Activated B cell treated with CpG ODN at 0.5 μM for 24 hours (primary cell): Measurements from ENCODE around the gene IMPDH2. TPM values are rescaled to one million over a fixed set of nuclear protein-coding genes. Genes with fewer than 3 reads are reported as not detected.

Experiments used
- ATAC-seq: fragments of 200-7000 bp; cut with Tn5 transposase; one replicate; pipeline ENCODE4 v1.10.0; 2021; ENCODE audit warnings: low read depth, mild to moderate bottlenecking, moderate library complexity
- CTCF ChIA-PET: fragments of 350-600 bp; sonication (Branson Sonifier 250); formaldehyde crosslinking; loops from one replicate; lab custom pipeline; 2021; ENCODE audit warnings: antibody characterized with exemption; lab: Charles Lee
- POLR2A ChIA-PET: fragments of 350-600 bp; sonication (Branson Sonifier 250); formaldehyde crosslinking; loops from one replicate; lab custom pipeline; 2021; ENCODE audit warnings: antibody characterized with exemption; lab: Charles Lee
- DNase-seq: peaks from one replicate; pipeline ENCODE4 v3.0.0; 2022
- H3K27ac Mint-ChIP-seq: one replicate; pipeline ENCODE4 v1.8.0; 2020; ENCODE audit warnings: mixed read lengths
- H3K27me3 Mint-ChIP-seq: one replicate; pipeline ENCODE4 v1.8.0; 2021; ENCODE audit warnings: mixed read lengths
- H3K36me3 Mint-ChIP-seq: one replicate; pipeline ENCODE4 v1.8.0; 2021; ENCODE audit warnings: low read depth, mixed read lengths
- H3K4me1 Mint-ChIP-seq: one replicate; pipeline ENCODE4 v1.8.0; 2021; ENCODE audit warnings: mixed read lengths
- H3K4me3 Mint-ChIP-seq: one replicate; pipeline ENCODE4 v1.8.0; 2020; ENCODE audit warnings: mild to moderate bottlenecking, mixed read lengths
- H3K9me3 Mint-ChIP-seq: one replicate; pipeline ENCODE4 v1.8.0; 2020; ENCODE audit warnings: mixed read lengths
- CTCF ChIP-seq: fragments of 200-600 bp; IDR thresholded peaks from one replicate; pipeline ENCODE4 v1.8.0; 2022; ENCODE audit warnings: antibody characterized with exemption, mild to moderate bottlenecking
- intact Hi-C: fragments of 100-400 bp; cut with micrococcal nuclease; formaldehyde crosslinking; loops from one replicate; pipeline ENCODE4 v1.15.1; 2024
- total RNA-seq: library from RNA; stranded (reverse); gene quantifications from 2 replicates; pipeline ENCODE4 v1.2.3, GENCODE V29; 2022

IMPDH2 gene
- total RNA-seq, 1 donor from 2014 or later = 387 TPM

GRCh38 chr3:49004352-49005302 is 24.6 kb downstream of the IMPDH2 start:
- intact Hi-C loops = loop anchor here (5.0 kb wide), 3 partner anchors 338 to 668 kb away; partner anchors contain the start of genes APEH, PFKFB4 and USP4
- no peak overlapping the region for H3K27ac Mint-ChIP-seq
- no peaks in the 10 kb centered on the region for H3K9me3 Mint-ChIP-seq
- ATAC-seq (no peak), DNase-seq (no peak)
- H3K4me3 Mint-ChIP-seq = no peak overlapping the region
- peaks cover 12% of the 10 kb centered on the region for H3K36me3 Mint-ChIP-seq
- no peak for TF ChIP-seq CTCF
- POLR2A ChIA-PET = interaction anchor here (0.9 to 9.9 kb wide), 3 partner anchors 13 to 89 kb away, joined by 4 to 372 read pairs (median 58); partner anchors contain the start of genes DALRD3, IMPDH2, NDUFAF3 and P4HTM
- no peaks in the 10 kb centered on the region for H3K27me3 Mint-ChIP-seq
- H3K4me1 Mint-ChIP-seq = peaks cover 21% of the 10 kb centered on the region
- CTCF ChIA-PET = interaction anchor here (0.5 to 2.0 kb wide), 5 partner anchors 12 to 115 kb away, joined by 3 to 5 read pairs (median 3); partner anchors contain the start of genes NDUFAF3 and P4HTM

DNA sequence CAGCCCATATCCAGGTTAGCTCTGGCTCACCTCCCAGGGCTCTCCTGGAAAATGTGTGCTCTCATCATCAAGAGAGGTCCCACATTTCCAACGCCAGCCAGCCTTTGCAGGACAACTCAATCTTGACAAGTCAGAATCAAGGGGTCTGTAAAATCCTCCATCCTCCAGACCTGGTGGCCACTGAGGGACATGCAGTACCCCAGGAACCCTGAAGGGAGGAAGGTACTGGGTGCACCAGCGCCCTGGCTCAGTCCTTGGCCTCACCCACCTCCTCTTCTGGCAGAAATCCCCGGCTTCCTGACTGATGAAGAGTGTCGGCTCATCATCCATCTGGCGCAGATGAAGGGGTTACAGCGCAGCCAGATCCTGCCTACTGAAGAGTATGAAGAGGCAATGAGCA is 28.0 kb downstream of the IMPDH2 start:
- POLR2A ChIA-PET = interaction anchor here (0.7 kb wide), 1 partner anchor 20 kb away, joined by 3 read pairs; no protein-coding TSS in a partner anchor
- H3K4me1 Mint-ChIP-seq = no peaks in the 10 kb centered on the region
- no peak for TF ChIP-seq CTCF

DNA sequence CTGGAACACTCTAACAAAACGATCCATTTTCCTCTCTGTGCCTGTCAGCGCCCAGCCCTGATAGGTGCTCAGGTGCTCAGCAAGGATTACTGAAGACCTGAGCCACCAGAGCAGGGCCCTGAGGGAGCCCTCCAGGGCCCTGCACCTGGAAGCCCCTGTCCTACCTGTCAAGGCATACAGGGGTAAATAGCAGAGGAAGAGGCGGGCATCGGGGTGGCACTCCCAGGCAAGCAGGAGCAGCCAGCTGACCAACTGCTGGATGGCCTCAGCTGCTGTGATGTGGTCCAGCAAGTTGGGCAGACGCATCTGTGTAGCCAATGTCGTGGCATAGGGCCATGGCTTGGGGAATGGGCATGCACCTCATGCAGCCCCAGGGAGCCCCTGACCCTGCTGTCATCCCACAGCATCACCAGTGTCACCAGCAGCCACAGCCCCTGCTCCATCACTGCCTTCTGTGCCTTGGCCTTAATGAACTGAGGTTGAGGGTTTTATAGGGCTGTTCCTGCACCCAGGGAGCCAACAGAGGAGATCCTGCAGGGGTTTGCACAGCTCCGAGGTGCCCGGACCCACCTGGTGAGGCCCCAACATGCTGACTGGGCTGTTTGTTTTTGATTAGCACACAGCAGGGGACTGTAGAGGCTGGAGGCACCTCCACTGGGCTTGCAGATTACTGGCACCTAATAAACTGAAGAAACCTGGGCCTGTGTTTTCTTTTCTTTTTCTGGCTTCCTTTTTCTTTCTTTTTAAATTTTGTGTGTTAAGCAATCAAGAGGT is 29.9 kb downstream of the IMPDH2 start:
- no peak for TF ChIP-seq CTCF
- Mint-ChIP-seq H3K4me1 (no peaks in the 10 kb centered on the region), H3K27ac (no peak overlapping the region), H3K27me3 (no peaks in the 10 kb centered on the region), H3K4me3 (no peak overlapping the region), H3K36me3 (peaks cover 12% of the 10 kb centered on the region), H3K9me3 (no peaks in the 10 kb centered on the region)
- ChIA-PET POLR2A (no interaction called here), CTCF (no interaction called here)
- intact Hi-C loops = no loop called here
- DNase-seq (no peak), ATAC-seq (no peak)

More for the DNA sequence above, 28.0 kb downstream of the IMPDH2 start:
- Mint-ChIP-seq H3K27me3 (no peaks in the 10 kb centered on the region), H3K9me3 (no peaks in the 10 kb centered on the region), H3K4me3 (no peak overlapping the region), H3K27ac (no peak overlapping the region), H3K36me3 (peaks cover 4% of the 10 kb centered on the region)
- CTCF ChIA-PET = no interaction called here
- DNase-seq = no peak
- no peak for ATAC-seq
- intact Hi-C loops = no loop called here

GRCh38 chr3:48997714-48998637 is 31.2 kb downstream of the IMPDH2 start:
- Mint-ChIP-seq H3K9me3 (no peaks in the 10 kb centered on the region), H3K36me3 (peaks cover 12% of the 10 kb centered on the region), H3K27ac (no peak overlapping the region), H3K4me3 (no peak overlapping the region), H3K27me3 (no peaks in the 10 kb centered on the region), H3K4me1 (no peaks in the 10 kb centered on the region)
- intact Hi-C loops = no loop called here
- ChIA-PET POLR2A (no interaction called here), CTCF (interaction anchor here (1.0 kb wide), 1 partner anchor 10 kb away, joined by 3 read pairs; no protein-coding TSS in a partner anchor)
- DNase-seq = no peak
- ATAC-seq = no peak
- TF ChIP-seq CTCF = no peak
